K562 (cell line): ENCODE data around the gene USH2A.

Source experiments
- CTCF ChIP-seq, 3 experiments: IDR thresholded peaks in 2 of 3; conservative IDR thresholded peaks in 1 of 3; 2 replicates each; pipeline ENCODE4 v1.5.1; 2011 to 2012; ENCODE audit warnings: low read length in 3 of 3, mild to moderate bottlenecking in 3 of 3, control low read depth in 2 of 3, improper control_type of control experiment in 1 of 3, inconsistent platforms in 1 of 3, low read depth in 1 of 3, mixed read lengths in 1 of 3, moderate library complexity in 1 of 3; ENCODE audit not compliant: insufficient read depth in 2 of 3
- HMGXB4 ChIP-seq: sonication (generic); formaldehyde crosslinking; IDR thresholded peaks from 2 replicates; pipeline ENCODE4 v1.8.1; 2023; ENCODE audit warnings: mild to moderate bottlenecking, missing genetic modification reagents
- HNRNPH1 ChIP-seq: fragments of 200-400 bp; formaldehyde crosslinking; optimal IDR thresholded peaks from 2 replicates; pipeline ENCODE3; 2017; ENCODE audit warnings: low read depth, mild to moderate bottlenecking, low read length, moderate library complexity
- KAT7 ChIP-seq: sonication (generic); formaldehyde crosslinking; IDR thresholded peaks from 2 replicates; pipeline ENCODE4 v1.8.0; 2022; ENCODE audit warnings: missing genetic modification reagents, mild to moderate bottlenecking, borderline replicate concordance
- MAFK ChIP-seq: IDR thresholded peaks from 2 replicates; pipeline ENCODE4 v1.6.1; 2011; ENCODE audit warnings: low read length, improper control_type of control experiment
- MAX ChIP-seq: sonication (generic); formaldehyde crosslinking; IDR thresholded peaks from 2 replicates; pipeline ENCODE4 v1.9.0; 2022; ENCODE audit warnings: mild to moderate bottlenecking, missing genetic modification reagents
- POLR2A ChIP-seq: fragments of 450-650 bp; conservative IDR thresholded peaks from 2 replicates; pipeline ENCODE4 v1.6.1; 2016
- TAF15 ChIP-seq: fragments of 200-400 bp; formaldehyde crosslinking; IDR thresholded peaks from 2 replicates; pipeline ENCODE4 v1.6.1; 2017; ENCODE audit warnings: mild to moderate bottlenecking, low read depth, low read length, moderate library complexity
- UBTF ChIP-seq, 2 experiments: IDR thresholded peaks; 2 replicates each; pipeline ENCODE4 v1.6.1; 2012; ENCODE audit warnings: improper control_type of control experiment in 2 of 2, low read depth in 2 of 2, low read length in 2 of 2, borderline replicate concordance in 1 of 2
- ZBED1 ChIP-seq: IDR thresholded peaks from 2 replicates; pipeline ENCODE4 v1.6.1; 2014
- ZNF184 ChIP-seq: sonication (generic); formaldehyde crosslinking; IDR thresholded peaks from 2 replicates; pipeline ENCODE4 v1.5.0; 2020; ENCODE audit warnings: missing genetic modification reagents

GRCh38 chr1:216119600-216119999, 303.6 kb downstream of the USH2A start:
- TF ChIP-seq KAT7 (CRISPR knock-in tag) (no peak), ZNF184 (CRISPR knock-in tag) (no peak), ZBED1 (no peak), POLR2A (no peak), HNRNPH1 (no peak), MAFK (no peak), MAX (CRISPR knock-in tag) (no peak), CTCF (IDR thresholded peaks at IDR 0.05 in 2 of 3, conservative IDR thresholded peaks at IDR 0.05 in 1 of 3; ENCODE audit: insufficient read depth in 2 of 3, low read depth in 1 of 3, low read length in 3 of 3) (peak in 1 of 3 experiments; percentile 10; a peak in 1 of 6 replicates), TAF15 (no peak), UBTF (IDR thresholded peaks at IDR 0.05; ENCODE audit: borderline replicate concordance in 1 of 2, low read depth in 2 of 2, low read length in 2 of 2) (no peak), HMGXB4 (no peak)
